Measurements from ENCODE around the gene RALGPS2.

Gene RALGPS2

GRCh38 chr1:178926046-178926445 lies 201.0 kb downstream of the RALGPS2 start:
- TF ChIP-seq, protein P1, sequence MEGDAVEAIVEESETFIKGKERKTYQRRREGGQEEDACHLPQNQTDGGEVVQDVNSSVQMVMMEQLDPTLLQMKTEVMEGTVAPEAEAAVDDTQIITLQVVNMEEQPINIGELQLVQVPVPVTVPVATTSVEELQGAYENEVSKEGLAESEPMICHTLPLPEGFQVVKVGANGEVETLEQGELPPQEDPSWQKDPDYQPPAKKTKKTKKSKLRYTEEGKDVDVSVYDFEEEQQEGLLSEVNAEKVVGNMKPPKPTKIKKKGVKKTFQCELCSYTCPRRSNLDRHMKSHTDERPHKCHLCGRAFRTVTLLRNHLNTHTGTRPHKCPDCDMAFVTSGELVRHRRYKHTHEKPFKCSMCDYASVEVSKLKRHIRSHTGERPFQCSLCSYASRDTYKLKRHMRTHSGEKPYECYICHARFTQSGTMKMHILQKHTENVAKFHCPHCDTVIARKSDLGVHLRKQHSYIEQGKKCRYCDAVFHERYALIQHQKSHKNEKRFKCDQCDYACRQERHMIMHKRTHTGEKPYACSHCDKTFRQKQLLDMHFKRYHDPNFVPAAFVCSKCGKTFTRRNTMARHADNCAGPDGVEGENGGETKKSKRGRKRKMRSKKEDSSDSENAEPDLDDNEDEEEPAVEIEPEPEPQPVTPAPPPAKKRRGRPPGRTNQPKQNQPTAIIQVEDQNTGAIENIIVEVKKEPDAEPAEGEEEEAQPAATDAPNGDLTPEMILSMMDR (conservative IDR thresholded peaks at IDR 0.05; ENCODE audit: low read depth, low read length), result no peak
- no peaks in the 10 kb centered on the region for H4K20me1 ChIP-seq (ENCODE audit: insufficient read depth)
- no peak overlapping the region for H3K4me3 ChIP-seq (IDR thresholded peaks at IDR 0.05; ENCODE audit: insufficient read depth, low read depth, low read length)
- no peak overlapping the region for H3K4me2 ChIP-seq
- no peaks in the 10 kb centered on the region for H3K27me3 ChIP-seq (ENCODE audit: insufficient read depth, low read depth)
- H3K27ac ChIP-seq, result no peak overlapping the region
- H3K4me1 ChIP-seq (ENCODE audit: low read depth, poor library complexity, severe bottlenecking), result peaks cover 42% of the 10 kb centered on the region
- H3K36me3 ChIP-seq (ENCODE audit: insufficient read depth), result no peaks in the 10 kb centered on the region
- H2AFZ ChIP-seq (ENCODE audit: low read depth), result no peak overlapping the region
- no peak overlapping the region for H3K9ac ChIP-seq
- H3K79me2 ChIP-seq (ENCODE audit: insufficient read depth, low read depth), result no peaks in the 10 kb centered on the region

DNA sequence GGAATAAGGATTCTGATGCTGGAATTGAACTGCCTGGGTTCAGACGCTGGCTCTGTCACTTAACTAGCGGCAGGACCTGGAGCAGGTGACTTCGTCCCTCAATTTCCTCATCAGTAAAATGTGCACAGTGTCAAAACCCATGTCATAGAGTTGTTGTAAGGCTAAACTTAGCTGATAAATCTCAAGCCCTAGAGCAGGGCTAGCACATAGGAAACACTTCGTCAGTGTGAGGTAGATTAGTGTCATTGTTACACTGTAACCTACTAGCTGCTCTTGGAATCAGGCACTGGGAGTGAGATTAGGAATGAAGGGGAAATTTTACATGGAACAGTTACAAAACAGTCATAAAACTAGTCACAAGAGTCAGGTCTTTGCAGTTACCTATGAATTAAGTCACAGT lies 202.0 kb downstream of the RALGPS2 start:
- no peaks in the 10 kb centered on the region for H3K27me3 ChIP-seq (ENCODE audit: insufficient read depth, low read depth)
- TF ChIP-seq, protein P1 (conservative IDR thresholded peaks at IDR 0.05; ENCODE audit: low read depth, low read length), result no peak
- H2AFZ ChIP-seq (ENCODE audit: low read depth), result no peak overlapping the region
- H4K20me1 ChIP-seq (ENCODE audit: insufficient read depth), result no peaks in the 10 kb centered on the region
- no peak overlapping the region for H3K4me2 ChIP-seq
- H3K27ac ChIP-seq, result peak overlapping the region; percentile 89; the same call in 1 of the 2 replicates
- H3K9ac ChIP-seq, result no peak overlapping the region
- no peak overlapping the region for H3K4me3 ChIP-seq (IDR thresholded peaks at IDR 0.05; ENCODE audit: insufficient read depth, low read depth, low read length)
- no peaks in the 10 kb centered on the region for H3K36me3 ChIP-seq (ENCODE audit: insufficient read depth)
- peaks cover 52% of the 10 kb centered on the region for H3K4me1 ChIP-seq (ENCODE audit: low read depth, poor library complexity, severe bottlenecking)
- no peaks in the 10 kb centered on the region for H3K79me2 ChIP-seq (ENCODE audit: insufficient read depth, low read depth)

DNA sequence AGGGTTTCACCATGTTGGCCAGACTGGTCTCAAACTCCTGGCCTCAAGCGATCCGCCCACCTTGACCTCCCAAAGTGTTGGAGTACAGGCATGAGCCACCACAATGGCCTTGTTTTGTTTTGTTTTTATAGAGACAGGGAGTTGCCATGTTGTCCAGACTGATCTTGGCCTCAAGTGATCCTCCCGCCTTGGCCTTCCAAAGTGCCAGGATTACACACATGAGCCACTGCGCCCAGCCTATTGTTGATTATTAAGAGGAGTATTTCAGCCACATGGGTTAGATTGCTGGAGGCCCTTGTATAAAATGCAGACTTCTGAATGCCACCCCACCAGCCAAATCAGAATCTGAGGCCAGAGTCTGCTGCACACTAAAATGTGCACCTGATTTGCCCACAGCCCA lies 203.0 kb downstream of the RALGPS2 start:
- Histone ChIP-seq H3K4me2 (peak overlapping the region; percentile 84), H3K36me3 (ENCODE audit: insufficient read depth) (no peaks in the 10 kb centered on the region), H3K4me1 (ENCODE audit: low read depth, poor library complexity, severe bottlenecking) (peaks cover 60% of the 10 kb centered on the region), H4K20me1 (ENCODE audit: insufficient read depth) (no peaks in the 10 kb centered on the region), H3K27ac (peak overlapping the region; percentile 89), H3K4me3 (IDR thresholded peaks at IDR 0.05; ENCODE audit: insufficient read depth, low read depth, low read length) (no peak overlapping the region), H3K27me3 (ENCODE audit: insufficient read depth, low read depth) (no peaks in the 10 kb centered on the region), H3K79me2 (ENCODE audit: insufficient read depth, low read depth) (no peaks in the 10 kb centered on the region), H2AFZ (ENCODE audit: low read depth) (peak overlapping the region; percentile 40), H3K9ac (peak overlapping the region; percentile 48)
- TF ChIP-seq, protein P1 (conservative IDR thresholded peaks at IDR 0.05; ENCODE audit: low read depth, low read length), result no peak

DNA sequence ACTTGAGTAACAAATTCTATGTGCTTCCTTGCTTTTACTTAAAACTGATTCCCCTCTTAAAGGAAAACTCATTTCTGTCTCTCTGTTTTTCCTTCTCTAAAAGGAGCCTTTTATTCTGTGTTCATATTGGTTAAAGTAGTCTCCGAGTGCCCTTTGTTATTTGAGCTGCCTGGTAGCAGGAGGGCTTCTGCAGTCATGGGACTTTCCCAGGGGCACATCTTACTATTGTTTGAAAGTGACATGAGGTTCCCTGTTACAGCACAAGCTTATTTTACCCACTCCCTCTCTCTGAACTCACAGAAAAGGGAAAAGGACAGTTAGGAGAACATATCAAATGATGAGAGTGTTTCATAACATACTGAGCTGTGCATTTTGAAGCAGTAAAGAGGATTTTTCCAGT lies 203.9 kb downstream of the RALGPS2 start:
- Histone ChIP-seq H3K27ac (peak overlapping the region; percentile 89), H4K20me1 (ENCODE audit: insufficient read depth) (no peaks in the 10 kb centered on the region), H3K79me2 (ENCODE audit: insufficient read depth, low read depth) (no peaks in the 10 kb centered on the region), H3K27me3 (ENCODE audit: insufficient read depth, low read depth) (no peaks in the 10 kb centered on the region), H3K4me2 (peak overlapping the region; percentile 84), H3K4me1 (ENCODE audit: low read depth, poor library complexity, severe bottlenecking) (peaks cover 60% of the 10 kb centered on the region), H2AFZ (ENCODE audit: low read depth) (peak overlapping the region; percentile 40), H3K36me3 (ENCODE audit: insufficient read depth) (no peaks in the 10 kb centered on the region), H3K9ac (peak overlapping the region; percentile 48), H3K4me3 (IDR thresholded peaks at IDR 0.05; ENCODE audit: insufficient read depth, low read depth, low read length) (no peak overlapping the region)
- TF ChIP-seq, protein P1 (conservative IDR thresholded peaks at IDR 0.05; ENCODE audit: low read depth, low read length), result no peak

Measured in KMS-11 (cell line).